ENCODE measurements around the gene APBB1. TPM values are rescaled to one million over a fixed set of nuclear protein-coding genes. Genes with fewer than 3 reads are reported as not detected.

Gene APBB1
- 86.9 and 90.0 TPM in 2 replicates for total RNA-seq
- long read RNA-seq, transcript APBB1-201 (14 exons, 2,636 nt), result major isoform, 11 of 32 reads
- long read RNA-seq, transcript APBB1-204 (8 exons, 1,458 nt), result minor isoform, 8 of 32 reads
- long read RNA-seq, partial matches to known transcripts, result 6 of 32 reads
- long read RNA-seq, other reads (novel, unspliced or antisense), result 7 of 32 reads

DNA sequence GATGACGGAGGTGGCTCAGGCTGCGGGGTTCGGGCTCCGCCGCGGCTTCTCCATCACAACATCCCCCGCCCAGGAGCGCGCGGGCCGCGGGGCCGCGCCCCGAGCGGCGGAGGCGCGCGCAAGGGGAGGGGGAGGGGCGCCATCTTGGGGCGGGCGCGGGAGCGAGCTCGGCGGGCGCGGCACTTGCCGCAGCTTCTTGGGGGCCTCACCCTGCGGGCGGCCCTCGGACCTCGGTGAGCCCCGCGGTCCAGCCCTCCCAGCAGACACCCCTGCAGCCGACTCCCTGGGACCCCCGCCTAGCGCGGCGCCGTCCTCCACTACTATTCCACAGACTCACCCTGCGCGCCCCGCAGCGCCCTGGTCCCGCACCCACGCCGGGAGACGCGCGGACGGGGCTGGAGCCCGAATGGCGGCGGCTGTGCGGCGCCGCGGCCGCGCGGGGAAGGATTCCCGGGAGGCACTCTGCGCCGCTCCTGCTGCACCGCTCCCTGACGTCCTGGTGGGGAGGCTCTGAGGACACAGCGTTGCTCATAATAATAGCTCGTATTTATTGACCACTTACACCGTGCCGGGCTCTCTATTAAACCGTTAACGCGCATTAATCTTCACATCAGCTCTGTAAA, at the start of gene APBB1:
Gene APBB1 (minus strand): TSS at position 86 of the 623 bp plus-strand sequence. CDS start 7,747 bp downstream, outside the sequence.
- Mint-ChIP-seq H3K9me3 (no peaks in the 10 kb centered on the region), H3K27ac (ENCODE audit: unreplicated experiment) (no peak within 1 kb of the TSS), H3K4me3 (peak within 1 kb of the TSS; percentile 87), H3K36me3 (ENCODE audit: low read depth) (no peaks in the 10 kb centered on the region), H3K4me1 (peaks cover 5% of the 10 kb centered on the region), H3K27me3 (ENCODE audit: low read depth) (peaks cover 17% of the 10 kb centered on the region)
- peak; percentile 67 for DNase-seq (ENCODE audit: low read depth, low spot score)
- TF ChIP-seq, protein P1, sequence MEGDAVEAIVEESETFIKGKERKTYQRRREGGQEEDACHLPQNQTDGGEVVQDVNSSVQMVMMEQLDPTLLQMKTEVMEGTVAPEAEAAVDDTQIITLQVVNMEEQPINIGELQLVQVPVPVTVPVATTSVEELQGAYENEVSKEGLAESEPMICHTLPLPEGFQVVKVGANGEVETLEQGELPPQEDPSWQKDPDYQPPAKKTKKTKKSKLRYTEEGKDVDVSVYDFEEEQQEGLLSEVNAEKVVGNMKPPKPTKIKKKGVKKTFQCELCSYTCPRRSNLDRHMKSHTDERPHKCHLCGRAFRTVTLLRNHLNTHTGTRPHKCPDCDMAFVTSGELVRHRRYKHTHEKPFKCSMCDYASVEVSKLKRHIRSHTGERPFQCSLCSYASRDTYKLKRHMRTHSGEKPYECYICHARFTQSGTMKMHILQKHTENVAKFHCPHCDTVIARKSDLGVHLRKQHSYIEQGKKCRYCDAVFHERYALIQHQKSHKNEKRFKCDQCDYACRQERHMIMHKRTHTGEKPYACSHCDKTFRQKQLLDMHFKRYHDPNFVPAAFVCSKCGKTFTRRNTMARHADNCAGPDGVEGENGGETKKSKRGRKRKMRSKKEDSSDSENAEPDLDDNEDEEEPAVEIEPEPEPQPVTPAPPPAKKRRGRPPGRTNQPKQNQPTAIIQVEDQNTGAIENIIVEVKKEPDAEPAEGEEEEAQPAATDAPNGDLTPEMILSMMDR (conservative IDR thresholded peaks at IDR 0.05), result peak; percentile 31

DNA sequence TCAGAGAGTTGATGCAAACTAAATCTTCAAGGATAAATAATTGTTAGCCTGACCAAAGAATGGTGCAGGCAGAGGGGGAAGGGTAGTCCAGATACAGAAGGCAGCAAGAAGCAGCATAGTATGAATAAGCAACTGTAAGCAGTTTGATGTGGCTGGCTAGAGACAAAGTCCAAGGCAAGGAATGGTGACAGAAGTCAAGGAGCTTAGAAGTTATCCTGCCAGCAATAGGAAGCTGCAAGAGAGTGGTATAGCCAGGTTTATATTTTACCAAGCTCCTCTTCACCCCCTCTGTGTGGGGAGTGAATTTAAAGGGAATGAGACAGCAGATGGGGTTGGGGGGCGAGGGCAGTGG, 40.2 kb upstream of the APBB1 start:
- no peaks in the 10 kb centered on the region for H3K9me3 Mint-ChIP-seq
- H3K36me3 Mint-ChIP-seq (ENCODE audit: low read depth), result peaks cover 6% of the 10 kb centered on the region
- no peaks in the 10 kb centered on the region for H3K27me3 Mint-ChIP-seq (ENCODE audit: low read depth)
- H3K27ac Mint-ChIP-seq (ENCODE audit: unreplicated experiment), result no peak overlapping the region
- no peak overlapping the region for H3K4me3 Mint-ChIP-seq
- no peaks in the 10 kb centered on the region for H3K4me1 Mint-ChIP-seq
- DNase-seq (ENCODE audit: low read depth, low spot score), result no peak
- TF ChIP-seq, protein P1 (conservative IDR thresholded peaks at IDR 0.05), result no peak

DNA sequence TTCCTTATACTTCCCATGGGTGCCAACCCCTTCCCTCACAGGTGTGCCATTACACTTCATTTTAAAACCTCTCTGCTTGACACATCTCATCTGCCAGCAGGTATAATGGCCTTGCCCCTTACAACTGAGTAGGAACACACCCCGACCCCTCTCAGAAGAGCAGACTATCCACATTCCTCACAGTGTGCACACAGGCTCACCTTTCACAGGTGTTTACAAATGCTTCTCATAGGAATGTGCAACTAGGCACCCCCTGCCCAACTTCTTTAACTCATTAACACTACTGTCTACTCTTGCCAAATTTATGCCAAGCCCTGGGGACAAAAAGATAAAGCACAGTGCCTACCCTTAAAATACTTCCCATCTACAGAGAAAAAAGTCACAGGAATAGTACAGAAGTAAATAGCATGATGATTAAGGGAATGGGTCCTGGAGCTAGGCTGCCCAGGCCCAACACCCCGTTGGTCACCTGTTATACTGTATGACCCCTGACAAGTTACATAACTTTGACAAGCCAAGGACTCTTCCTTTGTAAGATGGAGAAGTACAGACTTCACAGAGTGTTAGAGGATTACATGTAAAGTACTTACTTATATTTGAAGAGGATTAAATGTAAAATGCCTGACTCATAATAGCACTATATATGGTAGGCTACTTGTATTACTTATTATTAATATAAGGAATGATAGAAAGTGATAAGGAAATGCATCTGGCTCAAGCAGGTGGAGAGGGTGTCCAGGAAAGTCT, 39.6 kb upstream of the APBB1 start:
- Mint-ChIP-seq H3K36me3 (ENCODE audit: low read depth) (peaks cover 3% of the 10 kb centered on the region), H3K27ac (ENCODE audit: unreplicated experiment) (no peak overlapping the region), H3K27me3 (ENCODE audit: low read depth) (no peaks in the 10 kb centered on the region), H3K4me1 (no peaks in the 10 kb centered on the region), H3K4me3 (no peak overlapping the region), H3K9me3 (no peaks in the 10 kb centered on the region)
- TF ChIP-seq, protein P1 (conservative IDR thresholded peaks at IDR 0.05), result no peak
- no peak for DNase-seq (ENCODE audit: low read depth, low spot score)

DNA sequence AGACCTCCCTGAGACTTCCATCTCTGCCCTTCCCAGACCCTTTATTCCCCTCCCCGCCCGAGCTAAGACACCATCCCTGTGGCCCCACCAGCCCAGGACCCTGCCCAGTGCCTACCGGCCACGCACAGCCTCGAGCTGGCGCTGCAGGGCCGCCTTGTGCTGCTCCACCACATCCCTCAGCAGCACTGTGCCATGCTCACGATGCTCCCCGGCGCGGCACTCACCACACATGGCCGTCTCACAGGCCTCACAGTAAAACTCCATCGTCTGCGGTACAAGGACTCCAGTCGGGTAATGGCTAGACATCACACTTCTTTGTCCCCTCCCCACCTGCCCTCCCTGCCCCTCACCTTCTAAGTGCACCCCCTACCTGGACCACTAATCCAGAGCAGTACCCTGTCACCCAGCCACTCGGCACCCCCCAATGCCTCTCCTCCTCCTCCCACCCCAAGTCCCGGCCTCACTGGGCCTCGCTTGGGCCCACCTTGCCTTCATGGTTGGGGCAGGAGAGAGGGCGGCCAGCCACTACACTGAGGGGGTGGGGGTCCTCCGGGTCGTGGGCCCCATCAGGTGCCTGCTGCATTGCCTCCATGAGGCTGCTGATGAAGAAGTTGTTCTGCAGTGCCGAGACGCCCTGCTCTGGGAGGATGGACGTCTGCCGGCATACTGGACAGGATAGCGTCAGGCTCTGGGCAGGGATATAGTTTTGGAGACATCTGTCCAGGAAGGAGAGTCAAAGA, 38.9 kb upstream of the APBB1 start:
- DNase-seq (ENCODE audit: low read depth, low spot score), result no peak
- Mint-ChIP-seq H3K27ac (ENCODE audit: unreplicated experiment) (no peak overlapping the region), H3K36me3 (ENCODE audit: low read depth) (peaks cover 3% of the 10 kb centered on the region), H3K27me3 (ENCODE audit: low read depth) (no peaks in the 10 kb centered on the region), H3K9me3 (no peaks in the 10 kb centered on the region), H3K4me3 (no peak overlapping the region), H3K4me1 (no peaks in the 10 kb centered on the region)
- TF ChIP-seq, protein P1 (conservative IDR thresholded peaks at IDR 0.05), result no peak

DNA sequence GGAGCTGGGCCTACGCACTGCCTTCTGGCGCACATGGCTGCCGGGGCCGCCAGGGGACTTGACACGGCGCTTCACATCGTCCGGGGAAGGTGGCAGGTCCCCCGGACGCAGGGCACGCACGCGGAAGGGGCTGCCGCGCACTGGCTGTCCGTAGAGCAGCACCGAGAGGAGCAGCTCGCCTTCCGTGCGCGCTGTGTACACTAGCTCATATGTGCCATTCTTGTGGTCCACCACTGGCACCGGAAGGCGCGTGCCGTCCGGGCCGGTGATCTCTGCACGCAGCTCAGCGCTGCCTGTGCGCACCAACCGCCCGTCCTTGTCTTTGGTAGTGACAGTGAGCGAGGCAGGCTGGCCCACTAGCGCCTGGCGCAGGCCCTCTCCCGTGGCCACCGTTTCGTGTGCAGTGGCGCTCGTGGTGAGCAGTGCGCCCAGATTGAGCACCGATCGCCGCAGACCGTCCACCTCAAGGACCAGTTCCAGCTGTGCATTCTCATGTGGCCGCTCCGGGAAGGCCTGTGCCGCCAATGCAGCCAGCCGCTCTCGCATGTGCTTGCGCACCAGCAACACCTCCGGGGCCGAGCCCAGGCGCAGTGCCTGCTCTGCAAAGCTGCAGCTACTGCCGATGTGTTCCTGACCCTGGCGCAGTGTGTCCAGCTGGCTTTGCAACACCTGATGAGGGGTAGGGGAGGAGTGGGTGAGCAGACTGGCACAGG, 37.6 kb upstream of the APBB1 start:
- DNase-seq (ENCODE audit: low read depth, low spot score), result no peak
- Mint-ChIP-seq H3K36me3 (ENCODE audit: low read depth) (peaks cover 3% of the 10 kb centered on the region), H3K4me3 (no peak overlapping the region), H3K27me3 (ENCODE audit: low read depth) (no peaks in the 10 kb centered on the region), H3K9me3 (no peaks in the 10 kb centered on the region), H3K4me1 (no peaks in the 10 kb centered on the region), H3K27ac (ENCODE audit: unreplicated experiment) (no peak overlapping the region)
- TF ChIP-seq, protein P1 (conservative IDR thresholded peaks at IDR 0.05), result no peak
